Measurements from ENCODE around the gene C4orf50. TPM values are rescaled to one million over a fixed set of nuclear protein-coding genes. Genes with fewer than 3 reads are reported as not detected.

The C4orf50 gene
- total RNA-seq, 1 experiment from 2014 or later: 0.17 TPM

GRCh38 chr4:6058531-6059374 lies 40.5 kb upstream of the C4orf50 start:
- no peak for TF ChIP-seq CTCF (conservative IDR thresholded peaks at IDR 0.05)
- Mint-ChIP-seq H3K27ac (no peak overlapping the region), H3K9me3 (peaks cover 18 to 24% of the 10 kb centered on the region in 2 experiments), H3K4me1 (peaks cover 0 to 7% of the 10 kb centered on the region in 2 experiments; a peak in 1 of 4 replicates), H3K36me3 (ENCODE audit: insufficient read depth in 1 of 3, low read depth in 3 of 3) (peaks cover 22 to 30% (median 27%) of the 10 kb centered on the region in 3 experiments), H3K27me3 (ENCODE audit: low read depth) (peaks cover 5% of the 10 kb centered on the region), H3K4me3 (no peak overlapping the region)
- Histone ChIP-seq H3K18ac (ENCODE audit: insufficient read length, low read depth, low read length) (no peak overlapping the region), H3K14ac (ENCODE audit: insufficient read depth, low read length) (no peak overlapping the region), H2BK20ac (ENCODE audit: low read depth, low read length, poor library complexity, severe bottlenecking) (no peak overlapping the region), H3K27ac (ENCODE audit: insufficient read length, low read depth, low read length) (no peak overlapping the region), H4K8ac (replicated peaks; ENCODE audit: insufficient read length, low read depth, low read length) (no peak overlapping the region), H2BK120ac (ENCODE audit: low read depth, low read length, poor library complexity, severe bottlenecking) (no peak overlapping the region), H3K4me2 (ENCODE audit: insufficient read depth, insufficient read length, low read length) (no peak overlapping the region), H3K9me3 (ENCODE audit: control insufficient read depth, low read depth, low read length) (no peaks in the 10 kb centered on the region), H3K4ac (ENCODE audit: low read depth, low read length) (no peak overlapping the region), H3K9ac (ENCODE audit: extremely low read depth, insufficient read length, low read length) (no peak overlapping the region), H2BK15ac (ENCODE audit: low read depth, low read length) (no peak overlapping the region), H3T11ph (ENCODE audit: low read length) (no peak overlapping the region), H2AFZ (ENCODE audit: low read length) (no peak overlapping the region), H2BK5ac (ENCODE audit: insufficient read length, low read length) (no peak overlapping the region), H3K23me2 (ENCODE audit: insufficient read length, low read depth, low read length, poor library complexity, severe bottlenecking) (no peaks in the 10 kb centered on the region), H4K20me1 (ENCODE audit: control insufficient read depth, insufficient read depth, insufficient read length) (no peaks in the 10 kb centered on the region), H3K27me3 (ENCODE audit: insufficient read depth, low read length) (no peaks in the 10 kb centered on the region), H3K23ac (ENCODE audit: insufficient read length, low read depth, low read length) (no peak overlapping the region), H4K5ac (ENCODE audit: insufficient read length, low read depth, low read length) (no peak overlapping the region), H2AK5ac (ENCODE audit: insufficient read length, low read length) (no peak overlapping the region), H3K79me1 (ENCODE audit: insufficient read depth, low read depth, low read length, poor library complexity, severe bottlenecking) (no peaks in the 10 kb centered on the region), H3K4me1 (ENCODE audit: insufficient read depth, low read length) (no peaks in the 10 kb centered on the region), H3K79me2 (ENCODE audit: insufficient read depth, low read length) (no peaks in the 10 kb centered on the region), H2BK12ac (ENCODE audit: insufficient read length, low read depth, low read length) (no peak overlapping the region), H3K56ac (ENCODE audit: insufficient read length, low read depth, low read length) (no peak overlapping the region), H4K91ac (ENCODE audit: insufficient read length, low read depth, low read length) (no peak overlapping the region)
- no CpG with 5 or more reads among the region's 12 CpGs for WGBS (ENCODE audit: extremely low coverage, insufficient read length, low lambda C conversion rate)
- no peak for DNase-seq

All from H9 (cell line).